NCI-H748 (cell line): Measurements from ENCODE around the gene ARSB.

Source experiments
- DNase-seq: peaks from one replicate; lab custom pipeline; 2025; ENCODE audit not compliant: unreplicated experiment; lab: John Stamatoyannopoulos, UW

The ARSB gene

GRCh38 chr5:78810098-78810920 lies 174.8 kb downstream of the ARSB start:
- DNase-seq: no peak

- DNase-seq: no peak
Observed at GRCh38 chr5:78809444-78809843, 175.7 kb downstream of the ARSB start.

DNA sequence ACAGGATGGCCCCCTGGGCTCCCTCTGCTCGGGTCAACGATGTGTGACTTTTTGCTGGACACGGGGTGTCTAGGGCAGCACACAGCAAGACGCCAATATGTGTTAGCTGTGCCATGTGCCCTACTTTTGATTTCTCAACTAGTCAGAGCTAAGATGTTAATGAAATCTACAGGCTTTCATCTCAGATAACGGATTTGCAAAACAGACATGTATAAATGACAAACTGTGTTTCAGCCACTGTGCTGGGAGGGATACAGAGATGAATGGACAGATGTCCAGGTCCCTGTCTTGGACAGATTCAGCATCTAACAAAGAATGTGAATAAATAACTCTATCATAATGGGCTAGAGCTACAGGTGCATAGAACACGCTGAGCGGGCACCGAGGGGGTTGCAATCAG lies 176.3 kb downstream of the ARSB start:
- no peak for DNase-seq

GRCh38 chr5:78808380-78808779 lies 176.7 kb downstream of the ARSB start:
- DNase-seq: no peak

DNA sequence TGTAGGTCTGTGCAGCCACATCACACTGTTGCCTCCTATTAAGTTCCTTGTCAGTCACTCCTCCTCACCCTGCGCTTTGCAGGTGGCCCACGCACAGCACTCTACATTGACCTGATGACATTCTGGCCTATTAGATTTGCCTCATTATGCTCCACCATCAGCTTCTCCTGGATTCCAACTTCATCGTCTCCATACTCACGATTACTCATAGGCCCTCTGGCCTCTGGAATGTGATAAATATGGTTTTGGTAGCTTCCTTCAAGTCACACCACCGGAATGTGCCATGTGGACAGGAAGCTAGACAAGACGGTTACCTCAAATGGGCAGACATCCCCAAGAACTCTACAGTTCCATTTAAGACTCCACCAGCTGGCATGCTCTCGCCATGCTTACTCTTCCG lies 178.6 kb downstream of the ARSB start:
- no peak for DNase-seq

DNA sequence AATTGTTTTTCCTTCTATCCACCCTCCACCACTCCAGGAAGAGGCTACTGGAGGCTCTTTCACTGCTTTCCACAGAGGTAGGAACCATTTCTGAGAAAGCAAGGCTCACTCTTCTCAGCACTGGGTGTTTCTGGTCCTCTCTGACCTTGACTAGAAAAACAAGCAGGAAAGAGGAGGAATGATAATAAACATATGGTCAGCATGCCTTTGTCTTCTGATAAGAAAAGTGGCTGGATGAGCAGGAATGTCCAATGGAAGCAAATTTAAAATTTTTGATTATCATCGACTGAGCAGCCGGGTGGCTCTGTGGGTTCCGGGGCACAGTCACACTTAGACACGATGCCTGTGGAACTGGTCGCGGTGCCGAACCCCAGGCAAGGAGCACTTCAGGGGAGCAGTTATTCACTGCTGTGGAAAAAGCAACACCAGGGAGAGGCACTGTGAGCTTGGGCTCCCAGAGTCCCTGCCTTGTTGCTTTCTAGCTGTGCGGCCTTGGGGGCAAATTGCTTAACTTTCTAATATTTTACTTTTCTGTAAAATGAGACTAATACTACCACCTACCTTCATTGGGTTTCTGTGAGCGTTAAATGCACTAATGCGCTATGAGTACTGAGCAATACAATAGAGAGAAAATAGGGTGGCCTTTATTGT lies 179.5 kb downstream of the ARSB start:
- DNase-seq: no peak

DNA sequence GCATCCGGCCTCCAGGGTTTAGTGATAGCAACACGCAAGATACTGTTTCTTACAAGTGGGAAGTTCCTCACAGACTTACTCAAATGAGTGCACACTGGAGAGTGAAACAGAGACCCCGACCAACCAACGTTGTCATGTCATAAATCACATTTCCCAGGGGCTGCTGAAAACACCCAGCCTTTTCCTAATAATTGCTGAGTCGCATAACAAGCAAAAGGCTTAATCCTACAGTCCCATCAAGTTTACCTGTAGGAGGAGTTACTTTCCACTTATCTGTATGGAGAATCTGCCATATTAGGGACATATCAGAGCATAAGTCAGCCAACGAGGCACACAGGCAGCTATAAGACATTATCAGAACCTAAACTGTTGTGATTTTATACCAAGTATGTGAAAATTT lies 180.1 kb downstream of the ARSB start:
- DNase-seq: no peak

DNA sequence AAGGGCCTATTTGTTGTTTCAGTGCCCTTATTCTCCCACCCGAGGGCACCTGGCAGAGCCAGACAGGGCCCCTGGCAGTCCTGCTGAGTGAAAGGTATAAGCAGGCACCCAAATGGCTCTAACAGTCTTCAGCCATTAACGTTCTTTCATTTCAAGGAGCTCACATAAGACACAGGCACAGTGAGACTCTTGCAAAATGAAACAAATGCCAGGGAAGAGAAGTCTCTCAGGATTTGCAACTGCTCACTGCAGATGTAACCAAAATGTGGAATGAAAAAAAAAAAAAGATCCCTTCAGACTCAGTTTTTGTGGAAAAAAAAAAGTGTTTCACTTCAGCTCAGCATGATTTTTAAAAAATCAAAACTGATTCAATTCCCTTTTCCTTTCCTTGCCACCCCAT lies 181.2 kb downstream of the ARSB start:
- no peak for DNase-seq

- no peak for DNase-seq
Observed at GRCh38 chr5:78803353-78803752, 181.8 kb downstream of the ARSB start.

DNA sequence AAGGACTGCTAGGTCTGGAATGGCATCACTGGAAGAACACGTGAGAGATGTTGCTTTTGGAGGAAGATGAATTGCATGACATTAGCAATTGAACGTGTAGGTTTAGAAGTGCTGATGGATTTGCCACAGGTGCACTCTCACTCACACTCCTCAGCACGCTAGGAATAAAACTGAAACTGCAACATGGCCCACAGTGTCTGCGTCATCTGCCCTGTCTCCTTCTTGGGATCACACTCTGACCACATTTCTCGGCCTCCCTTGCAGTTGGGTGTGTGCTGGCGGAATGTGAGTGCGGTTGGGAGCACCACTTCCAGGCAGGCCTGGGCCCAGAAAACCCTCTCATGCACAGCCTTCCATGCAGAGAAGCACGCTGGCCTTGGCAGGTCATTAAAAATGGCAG lies 183.7 kb downstream of the ARSB start:
- DNase-seq: no peak

DNA sequence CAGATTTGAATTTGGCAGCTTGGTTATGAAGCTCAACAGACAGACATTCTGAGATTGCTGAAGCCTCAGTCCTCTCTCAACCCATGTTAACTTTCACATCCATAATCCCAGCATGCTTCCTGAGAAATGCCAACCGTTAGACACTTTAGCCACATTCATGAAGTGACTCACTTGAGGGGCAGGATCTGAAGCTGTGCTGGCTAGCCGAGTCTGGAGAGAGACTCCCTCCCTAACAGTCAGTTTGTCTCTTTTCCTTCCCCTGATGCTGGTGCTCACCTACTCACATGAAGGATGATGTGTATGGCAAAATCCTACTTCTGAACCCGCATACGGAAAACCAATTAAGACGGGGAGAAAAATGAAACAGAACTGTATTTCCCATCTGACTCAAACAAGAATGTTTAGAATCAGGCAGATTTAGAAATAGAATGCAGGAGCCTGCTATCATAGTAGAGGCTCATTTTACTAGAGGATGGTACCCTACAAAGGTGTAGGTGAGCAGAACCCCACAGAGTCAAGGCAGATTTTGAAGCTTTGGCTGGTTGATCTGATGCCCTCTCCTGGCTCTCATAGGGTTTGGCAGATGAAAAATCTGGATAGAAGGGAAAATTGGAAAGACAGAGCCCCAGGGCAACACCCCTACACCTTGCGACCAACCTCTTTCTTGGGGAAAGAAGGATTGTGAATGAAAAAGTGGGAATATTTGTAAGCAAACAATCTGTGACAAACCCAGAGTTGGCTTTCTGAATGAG lies 185.7 kb downstream of the ARSB start:
- DNase-seq: no peak

GRCh38 chr5:78798673-78799029 lies 186.5 kb downstream of the ARSB start:
- DNase-seq: no peak

GRCh38 chr5:78797936-78798672 lies 187.0 kb downstream of the ARSB start:
- no peak for DNase-seq

GRCh38 chr5:78795757-78796156 lies 189.4 kb downstream of the ARSB start:
- DNase-seq: no peak

DNA sequence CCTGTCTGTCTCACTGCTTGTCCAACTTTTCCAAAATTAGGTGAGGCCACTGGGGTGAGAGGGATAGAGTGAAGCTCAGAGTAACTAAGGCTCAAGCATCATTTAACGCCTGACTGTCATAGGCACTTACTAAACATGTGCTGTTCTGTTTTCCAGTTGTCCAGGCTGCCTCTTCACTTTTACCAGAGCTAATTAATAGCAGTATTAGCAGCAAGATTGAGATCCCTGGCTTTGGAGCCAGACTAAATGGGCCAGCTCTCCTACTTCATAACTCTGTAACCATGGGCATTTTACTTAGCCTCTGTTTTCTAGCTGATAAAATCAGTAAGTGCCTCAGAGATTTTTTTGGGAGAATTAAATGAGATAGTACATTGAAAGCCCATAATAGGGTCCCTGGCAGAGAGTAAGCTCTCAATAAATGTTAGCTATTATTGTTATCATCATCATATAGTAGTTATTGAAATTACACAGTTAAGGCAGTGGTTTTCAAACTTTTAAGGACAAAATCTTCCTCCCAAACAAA lies 190.4 kb downstream of the ARSB start:
- no peak for DNase-seq

GRCh38 chr5:78793907-78794662 lies 191.0 kb downstream of the ARSB start:
- no peak for DNase-seq

GRCh38 chr5:78792345-78793055 lies 192.6 kb downstream of the ARSB start:
- no peak for DNase-seq

- DNase-seq: no peak
Observed at GRCh38 chr5:78791501-78792100, 193.5 kb downstream of the ARSB start.

DNA sequence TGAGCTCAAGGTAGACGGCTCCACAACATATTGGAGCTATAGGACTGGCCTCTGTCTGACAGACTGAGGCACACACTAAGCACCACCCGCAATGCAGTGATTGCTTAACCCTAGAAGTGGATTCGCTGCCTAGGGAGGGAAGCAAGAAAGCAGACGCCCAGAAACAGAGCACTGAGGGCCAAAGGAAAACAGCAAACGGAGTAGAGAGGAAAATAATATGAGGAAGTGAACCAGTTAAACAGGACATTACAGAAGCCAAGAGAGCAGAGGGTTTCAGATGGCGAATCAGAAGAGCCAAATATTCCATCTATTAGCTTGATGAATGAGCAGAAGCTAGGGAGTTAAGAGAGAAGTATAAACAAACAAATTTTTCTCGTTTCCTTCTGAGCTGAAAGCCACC lies 197.3 kb downstream of the ARSB start:
- DNase-seq: no peak
